GM06990 (cell line): Measurements from ENCODE around the gene KCNMB2.

Source experiments
- DNase-seq: peaks from one replicate; pipeline ENCODE4 v3.0.0-alpha.2; 2011; ENCODE audit not compliant: insufficient read length; ENCODE audit errors: extremely low read depth
- H3K27me3 ChIP-seq: replicated peaks from 2 replicates; pipeline ENCODE4 v1.6.0; 2011; ENCODE audit warnings: low read length; ENCODE audit not compliant: control insufficient read depth, insufficient read depth
- H3K36me3 ChIP-seq: 2 replicates; pipeline ENCODE4 v1.5.1; 2011; ENCODE audit warnings: low read length; ENCODE audit not compliant: control insufficient read depth, insufficient read depth
- H3K4me3 ChIP-seq: replicated peaks from 2 replicates; pipeline ENCODE4 v1.5.1; 2011; ENCODE audit warnings: low read depth, mild to moderate bottlenecking, control low read depth, low read length
- CTCF ChIP-seq: IDR thresholded peaks from 2 replicates; pipeline ENCODE4 v1.5.1; 2011; ENCODE audit warnings: low read length, control low read depth, mild to moderate bottlenecking, inconsistent platforms; ENCODE audit not compliant: insufficient read depth, poor library complexity, severe bottlenecking

The KCNMB2 gene

GRCh38 chr3:178625053-178625600 lies 88.9 kb downstream of the KCNMB2 start:
- no peak for TF ChIP-seq CTCF
- no peak overlapping the region for H3K4me3 ChIP-seq
- H3K27me3 ChIP-seq, result no peaks in the 10 kb centered on the region
- no peaks in the 10 kb centered on the region for H3K36me3 ChIP-seq
- DNase-seq, result no peak

DNA sequence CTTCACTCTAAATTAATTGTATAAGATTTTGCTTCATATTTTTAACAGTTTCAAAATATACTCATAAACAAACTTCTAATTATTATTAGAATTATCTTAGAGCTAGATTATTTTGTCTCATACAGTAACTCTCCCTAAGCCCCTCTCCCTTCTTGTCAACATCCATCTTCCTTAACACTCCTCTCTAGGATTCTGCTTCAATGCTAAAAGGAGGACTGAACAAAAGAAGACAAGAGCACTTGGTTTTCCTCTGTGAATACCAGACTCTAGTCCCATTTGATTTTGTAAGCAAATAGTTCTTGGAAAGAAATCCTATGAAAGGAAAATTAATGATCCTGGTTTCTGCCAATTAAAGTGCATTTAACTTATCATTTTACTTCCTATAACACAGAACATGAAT lies 91.8 kb downstream of the KCNMB2 start:
- Histone ChIP-seq H3K36me3 (no peaks in the 10 kb centered on the region), H3K27me3 (no peaks in the 10 kb centered on the region), H3K4me3 (no peak overlapping the region)
- no peak for TF ChIP-seq CTCF
- DNase-seq, result no peak

DNA sequence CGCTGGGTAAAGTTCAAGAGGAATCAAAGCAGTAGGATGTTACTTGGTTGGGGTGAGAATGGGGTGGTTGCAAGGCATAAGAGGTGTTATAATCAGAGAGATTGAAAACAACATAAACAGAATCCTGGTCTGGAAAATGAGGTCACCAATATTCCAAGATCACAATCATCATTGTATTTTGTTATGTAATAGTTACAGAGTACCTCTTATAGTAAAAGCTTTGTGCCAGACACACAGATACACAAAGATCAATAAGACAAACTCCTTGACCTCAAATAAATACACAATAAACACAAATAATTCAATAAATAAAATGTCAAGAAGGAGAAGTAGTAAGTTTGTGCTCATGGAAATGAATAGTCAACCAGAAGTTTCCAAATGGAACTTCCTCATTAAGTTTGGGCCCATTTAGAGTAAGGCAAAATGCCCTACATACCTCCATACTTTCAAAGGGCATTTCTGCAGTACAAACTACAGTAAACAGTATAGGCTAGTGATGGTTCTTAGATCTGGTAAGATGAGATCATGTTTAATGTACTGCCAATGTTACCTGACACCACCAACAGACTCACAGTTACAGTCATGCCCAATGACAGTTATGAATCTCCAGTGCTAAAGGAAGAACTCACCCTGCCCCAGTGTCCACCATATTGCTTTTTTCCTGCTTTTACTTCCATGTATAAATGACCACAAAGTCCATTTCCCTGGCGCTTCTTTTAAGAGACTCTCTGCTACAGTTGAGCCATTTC lies 93.4 kb downstream of the KCNMB2 start:
- DNase-seq, result no peak

GRCh38 chr3:178631950-178632349 lies 95.7 kb downstream of the KCNMB2 start:
- H3K36me3 ChIP-seq, result no peaks in the 10 kb centered on the region
- no peak overlapping the region for H3K4me3 ChIP-seq
- no peaks in the 10 kb centered on the region for H3K27me3 ChIP-seq
- no peak for DNase-seq
- no peak for TF ChIP-seq CTCF

More for the DNA sequence above, 93.4 kb downstream of the KCNMB2 start:
- no peaks in the 10 kb centered on the region for H3K27me3 ChIP-seq
- TF ChIP-seq CTCF, result no peak
- H3K36me3 ChIP-seq, result no peaks in the 10 kb centered on the region
- H3K4me3 ChIP-seq, result no peak overlapping the region

DNA sequence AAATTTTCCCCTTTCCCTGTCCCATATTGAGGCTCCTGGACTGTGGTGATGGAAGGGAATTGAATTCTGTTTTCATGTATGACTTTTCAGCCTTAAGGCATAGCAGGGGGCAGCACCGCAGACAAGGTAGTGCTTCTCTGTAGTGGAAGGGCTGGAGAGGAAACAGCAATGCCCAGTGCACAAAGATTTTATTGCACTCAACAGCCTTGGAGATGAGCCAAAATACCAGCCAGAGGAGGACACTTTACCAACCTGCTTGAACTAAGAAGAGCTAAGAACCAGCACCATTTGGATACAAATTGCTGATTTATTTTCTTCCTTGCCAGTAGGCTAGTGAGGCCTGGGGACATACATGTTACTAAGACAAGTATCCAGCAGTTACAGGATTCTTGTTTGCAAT lies 98.7 kb downstream of the KCNMB2 start:
- no peak for TF ChIP-seq CTCF
- no peak for DNase-seq
- no peaks in the 10 kb centered on the region for H3K36me3 ChIP-seq

DNA sequence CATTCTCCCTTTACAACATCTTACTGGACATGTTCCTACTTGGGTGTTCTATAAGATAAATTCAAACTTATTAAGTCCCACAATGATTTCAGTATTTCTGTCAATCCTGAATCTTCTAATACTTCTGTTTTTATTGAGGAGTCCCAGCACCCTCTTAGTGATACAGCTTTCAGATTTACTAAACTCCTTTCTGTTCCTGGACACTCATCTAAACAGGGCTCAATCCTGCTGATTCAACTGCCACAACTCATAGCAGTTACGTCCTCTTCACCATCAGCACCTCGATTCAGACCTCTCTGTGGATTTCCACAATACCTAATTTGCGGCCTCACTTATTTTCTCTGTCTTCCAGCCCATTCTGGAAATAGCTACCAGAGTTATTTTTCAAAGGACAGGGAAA lies 101.6 kb downstream of the KCNMB2 start:
- Histone ChIP-seq H3K36me3 (no peaks in the 10 kb centered on the region), H3K4me3 (no peak overlapping the region), H3K27me3 (no peaks in the 10 kb centered on the region)
- no peak for TF ChIP-seq CTCF
- no peak for DNase-seq

More for the DNA sequence above, 98.7 kb downstream of the KCNMB2 start:
- no peak overlapping the region for H3K4me3 ChIP-seq
- H3K27me3 ChIP-seq, result no peaks in the 10 kb centered on the region
